Common myeloid progenitor, CD34-positive (primary cell): ENCODE data around the gene TBX1.

Experiments
- CTCF ChIA-PET: fragments of 350-600 bp; sonication (Branson Sonifier 250); formaldehyde crosslinking; loops from one replicate; lab custom pipeline; 2021; ENCODE audit warnings: antibody characterized with exemption; lab: Charles Lee
- POLR2A ChIA-PET: fragments of 350-600 bp; sonication (Branson Sonifier 250); formaldehyde crosslinking; loops from one replicate; lab custom pipeline; 2021; ENCODE audit warnings: antibody characterized with exemption; lab: Charles Lee
- DNase-seq, 3 donors: peaks; one replicate each; pipeline versions ENCODE4 v3.0.0 to v3.0.0-alpha.2; 2013
- H3K27ac ChIP-seq, 2 experiments: 1 replicate in 1 of 2; 2 replicates in 1 of 2; pipeline ENCODE4 v1.7.0; 2013; ENCODE audit warnings: inconsistent platforms in 2 of 2, low read length in 2 of 2, mild to moderate bottlenecking in 2 of 2, low read depth in 1 of 2, moderate library complexity in 1 of 2; ENCODE audit not compliant: severe bottlenecking in 2 of 2, insufficient read depth in 1 of 2, poor library complexity in 1 of 2
- H3K27me3 ChIP-seq, 5 experiments: replicated peaks in 2 of 5; 1 replicate in 3 of 5; 2 replicates in 2 of 5; pipeline versions ENCODE4 v1.6.1 to v1.7.0; 2013; ENCODE audit warnings: low read length in 4 of 5, mild to moderate bottlenecking in 2 of 5, moderate library complexity in 2 of 5, inconsistent platforms in 1 of 5; ENCODE audit not compliant: insufficient read depth in 5 of 5, control insufficient read depth in 4 of 5
- H3K36me3 ChIP-seq, 4 experiments: 1 replicate in 2 of 4; 2 replicates in 2 of 4; pipeline versions ENCODE4 v1.6.1 to v1.7.0; 2013; ENCODE audit warnings: low read length in 3 of 4, control low read depth in 1 of 4, mild to moderate bottlenecking in 1 of 4; ENCODE audit not compliant: control insufficient read depth in 4 of 4, insufficient read depth in 4 of 4
- H3K4me1 ChIP-seq, 4 experiments: 1 replicate in 3 of 4; 2 replicates in 1 of 4; pipeline versions ENCODE4 v1.6.1 to v1.7.1; 2013; ENCODE audit warnings: low read length in 3 of 4, mild to moderate bottlenecking in 3 of 4, control low read depth in 1 of 4, inconsistent platforms in 1 of 4, moderate library complexity in 1 of 4; ENCODE audit not compliant: control insufficient read depth in 4 of 4, insufficient read depth in 4 of 4; ENCODE audit errors: control extremely low read depth in 1 of 4
- H3K4me3 ChIP-seq, 7 experiments: 1 replicate in 4 of 7; 2 replicates in 3 of 7; pipeline versions ENCODE4 v1.5.1 to v1.7.0; 2013; ENCODE audit warnings: mild to moderate bottlenecking in 7 of 7, low read length in 6 of 7, moderate library complexity in 6 of 7, inconsistent platforms in 2 of 7, low read depth in 2 of 7, control low read depth in 1 of 7; ENCODE audit not compliant: insufficient read depth in 4 of 7, control insufficient read depth in 1 of 7; ENCODE audit errors: extremely low read depth in 1 of 7
- H3K9me3 ChIP-seq, 5 experiments: 1 replicate in 4 of 5; 2 replicates in 1 of 5; pipeline versions ENCODE4 v1.6.1 to v1.7.1; 2013; ENCODE audit warnings: low read length in 4 of 5, mild to moderate bottlenecking in 2 of 5, inconsistent platforms in 1 of 5, low read depth in 1 of 5, moderate library complexity in 1 of 5; ENCODE audit not compliant: control insufficient read depth in 4 of 5, insufficient read depth in 2 of 5; ENCODE audit errors: control extremely low read depth in 1 of 5
- WGBS: methylation state at CpG from one replicate; pipeline ENCODE4 v1.1.5; 2013; ENCODE audit not compliant: insufficient coverage; 5-methylcytosine and 5-hydroxymethylcytosine counted together

TBX1 gene

DNA sequence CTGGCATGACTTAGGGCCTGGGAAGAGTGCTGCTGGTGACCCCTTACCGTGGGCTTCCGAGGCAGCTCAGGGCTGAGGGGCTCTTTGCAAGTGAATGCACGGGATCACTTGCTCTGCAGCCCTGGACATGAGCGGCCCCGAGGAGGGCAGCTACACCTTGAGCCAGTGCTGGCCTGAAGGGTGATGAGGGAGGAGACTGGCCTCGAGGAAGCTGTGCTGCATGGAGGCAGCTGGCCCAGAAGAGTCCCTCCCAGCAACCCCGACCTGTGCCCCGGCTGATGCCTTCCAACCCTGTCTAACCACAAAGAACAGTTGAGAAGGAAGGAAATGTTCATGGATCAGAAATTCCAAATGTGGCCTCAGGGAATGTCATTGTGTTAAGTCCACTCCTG is 45.2 kb downstream of the TBX1 start:
- H3K9me3 ChIP-seq, result no peaks in the 10 kb centered on the region
- no peak overlapping the region for H3K4me3 ChIP-seq
- 93% methylated on average over 7 of the region's 8 CpGs for WGBS
- no peaks in the 10 kb centered on the region for H3K4me1 ChIP-seq
- no peak overlapping the region for H3K27ac ChIP-seq
- H3K27me3 ChIP-seq, result no peaks in the 10 kb centered on the region
- no peak for DNase-seq
- ChIA-PET CTCF (no interaction called here), POLR2A (no interaction called here)
- peaks cover 0 to 11% (median under 1%) of the 10 kb centered on the region in 4 experiments for H3K36me3 ChIP-seq

DNA sequence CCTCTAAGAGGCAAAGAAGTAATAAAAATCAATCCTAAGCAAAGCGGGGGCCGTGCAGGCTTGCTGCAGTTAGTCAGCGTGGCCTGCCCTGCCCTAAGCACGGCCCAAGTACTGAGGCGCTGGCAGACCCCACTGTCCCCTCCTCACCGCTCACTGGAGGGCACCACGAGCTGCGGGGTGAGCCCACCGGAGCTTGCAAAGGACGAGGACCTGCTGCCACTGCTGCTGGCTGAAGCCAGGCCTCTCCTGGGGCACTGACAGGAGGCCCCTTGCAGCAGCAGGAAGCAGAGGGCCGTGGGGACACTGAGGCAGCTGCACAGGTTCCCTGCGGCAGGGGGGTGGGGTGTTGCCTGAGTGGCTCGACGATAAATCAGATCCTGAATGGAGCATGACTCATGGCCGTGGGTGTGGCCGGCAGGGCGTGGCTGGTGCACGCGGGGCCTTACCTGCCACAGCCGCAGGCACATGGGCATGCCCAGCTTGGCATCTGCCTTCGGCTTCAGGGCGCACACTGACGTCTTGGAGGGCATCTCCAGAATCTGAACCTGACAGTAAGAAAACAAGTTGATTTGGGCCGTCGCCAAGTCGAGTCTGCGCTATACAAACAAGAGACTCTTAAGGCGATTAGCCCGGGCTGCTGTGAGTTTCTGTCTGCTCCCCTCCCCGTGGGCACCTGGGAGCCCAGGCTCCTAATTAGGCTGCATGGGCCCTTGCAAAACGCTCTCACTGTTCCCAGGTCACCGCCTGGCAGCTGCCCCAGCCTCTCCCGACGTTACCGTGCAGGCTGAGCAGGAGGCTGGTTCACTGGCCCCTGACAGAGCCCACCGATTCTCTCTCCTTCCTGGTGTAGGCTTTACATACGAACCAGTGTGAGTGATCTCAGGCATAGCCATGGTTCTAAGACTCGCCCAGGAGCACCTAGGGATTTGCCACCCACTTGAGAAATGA is 45.9 kb downstream of the TBX1 start:
- no peak for DNase-seq
- Histone ChIP-seq H3K4me1 (no peaks in the 10 kb centered on the region), H3K4me3 (no peak overlapping the region), H3K27me3 (no peaks in the 10 kb centered on the region), H3K9me3 (no peaks in the 10 kb centered on the region), H3K36me3 (peaks cover 0 to 11% (median under 1%) of the 10 kb centered on the region in 4 experiments), H3K27ac (no peak overlapping the region)
- ChIA-PET POLR2A (no interaction called here), CTCF (interaction anchor here (1.3 kb wide), 1 partner anchor 38 kb away, joined by 4 read pairs; no protein-coding TSS in a partner anchor)
- WGBS, result 92% methylated on average over 38 of the region's 38 CpGs

DNA sequence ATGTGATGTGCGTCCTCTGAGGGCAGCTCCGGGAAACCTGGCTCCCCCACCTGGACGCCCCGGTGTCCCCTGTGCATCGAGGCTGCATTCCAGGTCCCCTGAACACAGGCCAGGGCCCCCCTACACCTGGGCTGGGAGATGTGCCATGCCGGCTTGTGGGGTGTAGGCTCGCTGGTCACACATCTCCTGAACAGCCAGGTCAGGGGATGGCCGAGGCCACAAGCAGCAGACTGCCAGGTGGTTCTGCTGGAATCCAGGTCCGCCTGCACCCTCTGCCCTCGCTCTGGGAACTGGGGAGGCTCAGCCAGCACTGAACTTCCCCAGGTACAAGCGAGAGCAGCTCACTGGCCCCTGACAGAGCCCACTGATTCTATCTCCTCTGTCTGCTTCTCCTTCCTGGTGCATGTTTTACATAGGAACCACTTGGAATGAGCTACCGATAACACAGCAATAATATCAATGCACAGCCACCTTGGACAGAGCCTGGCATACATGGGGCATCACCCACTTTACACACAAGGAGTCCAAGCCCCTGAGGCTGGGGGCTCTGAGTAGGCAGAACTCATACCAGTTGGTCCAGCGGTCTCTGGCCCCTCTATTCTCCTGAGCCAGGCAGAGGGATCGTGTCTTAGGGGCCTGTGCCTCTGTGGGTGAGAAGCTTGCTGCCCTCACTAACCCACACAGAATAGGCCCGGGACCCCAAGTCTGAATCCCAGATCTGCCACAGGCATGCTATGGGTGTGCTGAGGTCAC is 46.8 kb downstream of the TBX1 start:
- no peaks in the 10 kb centered on the region for H3K9me3 ChIP-seq
- no peaks in the 10 kb centered on the region for H3K27me3 ChIP-seq
- peaks cover 0 to 8% (median 1%) of the 10 kb centered on the region in 4 experiments for H3K36me3 ChIP-seq
- CTCF ChIA-PET, result interaction anchor here (1.3 kb wide), 2 partner anchors 18 to 37 kb away, joined by 3 to 4 read pairs; no protein-coding TSS in a partner anchor
- H3K4me1 ChIP-seq, result no peaks in the 10 kb centered on the region
- no peak overlapping the region for H3K4me3 ChIP-seq
- DNase-seq, result no peak
- WGBS, result 97% methylated on average over 12 of the region's 15 CpGs
- H3K27ac ChIP-seq, result no peak overlapping the region
- POLR2A ChIA-PET, result no interaction called here

DNA sequence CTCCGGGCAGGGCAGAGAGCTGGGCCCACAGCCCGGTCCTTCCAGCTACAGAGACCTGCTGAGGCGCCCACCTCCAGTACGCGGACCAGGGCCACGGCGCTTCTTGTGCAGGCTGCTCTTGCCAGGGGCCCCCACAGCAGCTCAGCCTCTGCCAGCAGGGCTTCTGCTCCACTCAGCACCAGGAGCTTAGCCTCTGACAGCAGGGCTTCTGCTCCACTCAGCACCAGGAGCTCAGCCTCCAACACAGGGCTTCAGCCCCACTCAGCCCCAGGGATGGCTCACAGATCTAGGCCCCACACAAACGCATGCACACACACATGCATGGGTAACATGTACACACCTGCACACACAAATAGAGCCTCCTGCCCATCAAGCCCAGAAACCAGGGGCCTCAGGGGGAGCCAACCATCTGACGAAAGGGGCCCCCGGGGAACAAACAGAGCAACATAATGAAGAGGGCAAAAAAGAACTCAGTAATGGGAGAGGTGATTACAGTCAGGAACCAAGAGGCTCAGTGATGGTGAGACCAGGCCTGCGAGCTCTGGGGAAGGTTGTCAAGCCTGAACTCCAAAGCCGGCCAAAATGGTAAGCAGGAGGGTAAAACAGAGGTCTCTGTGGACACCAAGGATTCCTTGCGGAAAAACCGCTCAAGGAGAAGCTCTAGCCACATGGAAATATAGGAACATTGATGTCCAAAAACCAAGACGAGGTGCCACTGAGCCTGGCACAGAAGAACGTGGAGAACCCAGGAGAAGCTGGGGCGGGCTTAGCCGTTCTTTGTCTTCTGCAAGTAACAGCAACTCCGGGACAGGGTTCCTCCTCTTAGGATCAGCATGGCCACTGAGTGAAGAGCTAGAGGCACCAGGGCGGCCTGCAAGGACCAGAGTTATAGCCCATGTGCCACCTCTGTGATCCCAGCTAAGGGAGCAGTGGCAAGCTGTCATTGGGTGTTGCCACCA is 47.6 kb downstream of the TBX1 start:
- ChIA-PET CTCF (interaction anchor here (1.3 to 1.6 kb wide), 3 partner anchors 17 to 93 kb away, joined by 3 to 4 read pairs (median 3); no protein-coding TSS in a partner anchor), POLR2A (no interaction called here)
- Histone ChIP-seq H3K27ac (no peak overlapping the region), H3K27me3 (no peaks in the 10 kb centered on the region), H3K4me3 (no peak overlapping the region), H3K4me1 (no peaks in the 10 kb centered on the region), H3K9me3 (no peaks in the 10 kb centered on the region), H3K36me3 (peaks cover 0 to 11% (median under 1%) of the 10 kb centered on the region in 4 experiments)
- 98% methylated on average over 16 of the region's 20 CpGs for WGBS
- no peak for DNase-seq

DNA sequence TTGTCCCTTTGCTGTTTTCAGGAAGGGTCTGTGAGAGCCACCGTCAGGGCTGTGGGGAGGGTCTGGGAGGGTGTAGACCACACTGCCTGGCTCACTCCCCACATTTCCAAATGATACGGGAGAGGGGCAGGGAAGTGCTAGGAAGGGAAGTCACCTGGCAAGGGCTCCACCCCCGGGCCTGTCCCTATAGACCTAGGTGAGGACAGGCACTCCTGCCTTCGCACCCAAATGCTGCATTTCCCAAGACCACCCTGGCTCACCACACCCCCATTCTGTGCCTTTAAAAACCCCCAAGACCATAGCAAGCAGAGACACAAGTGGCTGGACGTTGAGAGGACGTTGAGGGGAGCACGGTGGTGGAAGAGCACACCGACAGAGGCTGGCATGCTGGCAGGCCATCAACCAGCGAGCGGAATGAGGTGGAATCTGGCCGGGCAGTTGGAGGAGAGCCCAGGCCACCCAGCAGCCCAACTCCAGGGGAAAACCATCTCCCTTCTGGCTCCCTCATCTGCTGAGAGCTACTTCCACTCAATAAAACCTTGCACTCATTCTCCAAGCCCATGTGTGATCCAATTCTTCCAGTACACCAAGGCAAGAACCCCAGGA is 48.4 kb downstream of the TBX1 start:
- POLR2A ChIA-PET, result no interaction called here
- Histone ChIP-seq H3K27me3 (no peaks in the 10 kb centered on the region), H3K36me3 (peaks cover 0 to 11% (median under 1%) of the 10 kb centered on the region in 4 experiments), H3K4me3 (no peak overlapping the region), H3K27ac (no peak overlapping the region), H3K9me3 (no peaks in the 10 kb centered on the region), H3K4me1 (no peaks in the 10 kb centered on the region)
- 92% methylated on average over 8 of the region's 11 CpGs for WGBS
- DNase-seq, result no peak
- CTCF ChIA-PET, result interaction anchor here (1.3 to 1.6 kb wide), 2 partner anchors 17 to 92 kb away, joined by 3 read pairs; no protein-coding TSS in a partner anchor

DNA sequence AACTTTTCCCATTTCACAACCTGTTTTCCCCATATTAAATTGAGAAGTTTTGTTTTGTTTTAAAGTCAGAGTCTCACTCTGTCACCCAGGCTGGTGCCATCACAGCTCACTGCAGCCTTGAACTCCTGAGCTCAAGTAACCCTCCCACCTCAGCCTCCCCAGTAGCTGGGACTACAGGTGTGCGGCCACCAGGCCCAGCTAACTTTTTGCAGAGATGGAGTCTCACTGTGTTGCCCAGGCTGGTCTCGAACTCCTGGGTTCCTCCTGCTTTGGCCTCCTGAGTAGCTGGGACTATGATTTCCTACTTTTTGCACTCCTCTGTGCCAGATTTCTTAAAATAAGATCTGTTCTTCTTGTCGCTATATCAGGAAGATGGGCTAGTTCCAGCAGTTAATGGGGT is 49.2 kb downstream of the TBX1 start:
- no peak for DNase-seq
- Histone ChIP-seq H3K27me3 (no peaks in the 10 kb centered on the region), H3K27ac (no peak overlapping the region), H3K9me3 (no peaks in the 10 kb centered on the region), H3K4me3 (no peak overlapping the region), H3K36me3 (peaks cover 0 to 11% (median under 1%) of the 10 kb centered on the region in 4 experiments), H3K4me1 (no peaks in the 10 kb centered on the region)
- POLR2A ChIA-PET, result no interaction called here
- WGBS, result 94% methylated on average over 2 of the region's 3 CpGs
- CTCF ChIA-PET, result interaction anchor here (1.6 kb wide), 1 partner anchor 91 kb away, joined by 3 read pairs; no protein-coding TSS in a partner anchor
